ENCODE results near the gene HS3ST1.

GRCh38 chr4:11436084-11436483 lies 7.4 kb upstream of the HS3ST1 start:
- TF ChIP-seq, protein P1, sequence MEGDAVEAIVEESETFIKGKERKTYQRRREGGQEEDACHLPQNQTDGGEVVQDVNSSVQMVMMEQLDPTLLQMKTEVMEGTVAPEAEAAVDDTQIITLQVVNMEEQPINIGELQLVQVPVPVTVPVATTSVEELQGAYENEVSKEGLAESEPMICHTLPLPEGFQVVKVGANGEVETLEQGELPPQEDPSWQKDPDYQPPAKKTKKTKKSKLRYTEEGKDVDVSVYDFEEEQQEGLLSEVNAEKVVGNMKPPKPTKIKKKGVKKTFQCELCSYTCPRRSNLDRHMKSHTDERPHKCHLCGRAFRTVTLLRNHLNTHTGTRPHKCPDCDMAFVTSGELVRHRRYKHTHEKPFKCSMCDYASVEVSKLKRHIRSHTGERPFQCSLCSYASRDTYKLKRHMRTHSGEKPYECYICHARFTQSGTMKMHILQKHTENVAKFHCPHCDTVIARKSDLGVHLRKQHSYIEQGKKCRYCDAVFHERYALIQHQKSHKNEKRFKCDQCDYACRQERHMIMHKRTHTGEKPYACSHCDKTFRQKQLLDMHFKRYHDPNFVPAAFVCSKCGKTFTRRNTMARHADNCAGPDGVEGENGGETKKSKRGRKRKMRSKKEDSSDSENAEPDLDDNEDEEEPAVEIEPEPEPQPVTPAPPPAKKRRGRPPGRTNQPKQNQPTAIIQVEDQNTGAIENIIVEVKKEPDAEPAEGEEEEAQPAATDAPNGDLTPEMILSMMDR (IDR thresholded peaks at IDR 0.05) = no peak
- TF ChIP-seq POLR2A (IDR thresholded peaks at IDR 0.05) = no peak

All from sigmoid colon (tissue), 3 donors.